DMS114 treated with DMSO at 0.1 percent for 48 hours (cell line): ENCODE results near the gene MOCS3.

Source experiments
- DNase-seq: peaks from one replicate; lab custom pipeline; 2025; ENCODE audit not compliant: unreplicated experiment; lab: John Stamatoyannopoulos, UW

Gene MOCS3

DNA sequence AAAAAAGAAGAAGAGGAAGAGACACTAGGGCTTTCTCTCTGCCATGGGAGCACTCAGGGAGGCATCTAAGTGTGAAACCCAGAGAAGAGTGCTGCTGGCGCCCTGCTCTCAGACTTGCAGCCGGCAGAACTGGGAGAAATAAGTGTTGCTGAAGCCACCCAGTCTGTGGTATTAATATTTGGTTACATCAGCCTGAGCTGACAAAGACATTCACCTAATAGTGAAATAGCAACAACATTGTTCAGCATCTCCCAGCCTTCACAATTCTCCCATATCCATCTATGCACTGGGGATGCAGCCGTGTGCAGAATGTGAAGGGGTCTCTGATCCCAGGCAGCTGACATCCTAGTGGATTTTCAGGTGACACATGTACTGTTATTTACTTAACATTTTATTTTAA is 52.3 kb downstream of the MOCS3 start:
- DNase-seq: no peak

DNA sequence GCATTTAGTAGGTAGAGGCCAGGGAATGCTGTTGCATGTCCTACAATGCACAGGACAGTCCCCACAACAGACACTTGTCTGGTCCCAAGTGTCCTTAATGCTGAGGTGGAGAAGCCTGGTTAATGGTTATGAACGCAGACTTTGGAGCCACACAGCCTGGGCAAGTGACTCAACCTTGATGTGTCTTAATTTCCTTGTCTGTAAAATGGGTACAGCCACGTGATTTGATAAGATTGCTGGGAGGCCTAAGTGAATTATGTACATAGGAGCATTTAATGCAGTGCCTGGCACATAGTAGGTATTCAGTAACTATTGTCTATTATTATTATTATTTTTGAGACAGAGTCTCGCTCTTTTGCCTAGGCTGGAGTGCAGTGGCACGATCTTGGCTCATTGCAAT is 52.9 kb downstream of the MOCS3 start:
- DNase-seq: no peak

DNA sequence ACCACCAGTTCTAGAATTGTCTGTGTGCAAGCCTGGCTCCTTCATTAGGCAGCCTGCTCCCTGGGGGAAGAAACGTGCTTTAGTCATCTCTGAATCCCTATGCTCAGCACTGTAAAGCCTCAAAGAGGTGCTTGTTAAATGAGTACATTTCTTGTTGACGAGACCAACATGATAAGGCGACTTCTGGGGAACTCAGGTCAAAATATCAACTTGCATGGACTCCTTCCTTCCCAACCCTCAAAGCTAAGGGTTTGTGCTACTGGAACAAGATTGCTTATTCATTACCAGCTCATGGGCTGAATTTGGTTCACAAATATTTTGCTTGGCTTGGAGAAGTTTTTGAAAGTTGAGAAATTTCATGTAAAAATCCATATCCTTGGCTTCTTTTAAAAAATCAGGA is 53.7 kb downstream of the MOCS3 start:
- DNase-seq: no peak
